Keratinocyte (primary cell): Measurements from ENCODE around the gene HRK. TPM values are rescaled to one million over a fixed set of nuclear protein-coding genes. Genes with fewer than 3 reads are reported as not detected.

Experiments used
- DNase-seq: peaks from one replicate; pipeline ENCODE4 v3.0.0-alpha.2; 2011; ENCODE audit warnings: low read depth, missing footprints, low spot score
- FAIRE-seq: peaks from 2 replicates; lab custom pipeline; 2011; peaks lifted over from hg19 to GRCh38; lab: Jason Lieb, UNC
- H2AFZ ChIP-seq: 2 replicates; pipeline ENCODE4 v1.6.0; 2012; ENCODE audit warnings: low read length, control low read depth, inconsistent platforms; ENCODE audit not compliant: control insufficient read depth
- H3K27ac ChIP-seq: 2 replicates; pipeline ENCODE4 v1.5.1; 2011; ENCODE audit warnings: low read length; ENCODE audit not compliant: control insufficient read depth, insufficient read depth
- H3K27me3 ChIP-seq: 3 replicates; pipeline ENCODE4 v1.6.0; 2011; ENCODE audit warnings: low read length; ENCODE audit not compliant: control insufficient read depth, insufficient read depth; ENCODE audit errors: extremely low read depth
- H3K36me3 ChIP-seq, 2 experiments: 2 replicates in 1 of 2; 3 replicates in 1 of 2; pipeline ENCODE4 v1.5.1; 2011; ENCODE audit warnings: low read length in 2 of 2, mild to moderate bottlenecking in 1 of 2; ENCODE audit not compliant: control insufficient read depth in 2 of 2, insufficient read depth in 2 of 2; ENCODE audit errors: extremely low read depth in 1 of 2
- H3K4me1 ChIP-seq: 3 replicates; pipeline ENCODE4 v1.5.1; 2011; ENCODE audit warnings: low read length; ENCODE audit not compliant: control insufficient read depth, insufficient read depth; ENCODE audit errors: extremely low read depth
- H3K4me2 ChIP-seq: 3 replicates; pipeline ENCODE4 v1.6.0; 2011; ENCODE audit warnings: low read depth, low read length; ENCODE audit not compliant: control insufficient read depth, insufficient read depth; ENCODE audit errors: extremely low read depth
- H3K4me3 ChIP-seq, 3 experiments: fragments of 200-600 bp in 1 of 3; sonication (generic) in 1 of 3; 2 replicates in 2 of 3; 3 replicates in 1 of 3; pipeline ENCODE4 v1.5.1; 2011 to 2016; ENCODE audit warnings: low read length in 3 of 3, mild to moderate bottlenecking in 3 of 3, control low read depth in 2 of 3, inconsistent platforms in 1 of 3, low read depth in 1 of 3, mixed read lengths in 1 of 3, mixed run types in 1 of 3, moderate library complexity in 1 of 3; ENCODE audit not compliant: control insufficient read depth in 2 of 3, insufficient read depth in 2 of 3; ENCODE audit errors: extremely low read depth in 1 of 3
- H3K79me2 ChIP-seq: 2 replicates; pipeline ENCODE4 v1.6.0; 2012; ENCODE audit warnings: low read length; ENCODE audit not compliant: control insufficient read depth, insufficient read depth
- H3K9ac ChIP-seq: 3 replicates; pipeline ENCODE4 v1.6.0; 2011; ENCODE audit warnings: low read length; ENCODE audit not compliant: control insufficient read depth, insufficient read depth; ENCODE audit errors: extremely low read depth
- H3K9me1 ChIP-seq: 3 replicates; pipeline ENCODE4 v1.6.0; 2011; ENCODE audit warnings: low read length; ENCODE audit not compliant: control insufficient read depth, insufficient read depth; ENCODE audit errors: extremely low read depth
- H3K9me3 ChIP-seq: 2 replicates; pipeline ENCODE4 v1.5.1; 2012; ENCODE audit warnings: low read depth, low read length; ENCODE audit not compliant: control insufficient read depth
- H4K20me1 ChIP-seq: 3 replicates; pipeline ENCODE4 v1.6.0; 2011; ENCODE audit warnings: low read length; ENCODE audit not compliant: control insufficient read depth, insufficient read depth; ENCODE audit errors: extremely low read depth
- CTCF ChIP-seq, 3 experiments: IDR thresholded peaks in 1 of 3; conservative IDR thresholded peaks in 1 of 3; optimal IDR thresholded peaks in 1 of 3; 2 replicates in 2 of 3; 3 replicates in 1 of 3; pipeline versions ENCODE3 to v1.5.1; 2011; ENCODE audit warnings: low read length in 3 of 3, mild to moderate bottlenecking in 3 of 3, moderate library complexity in 2 of 3, control low read depth in 1 of 3, inconsistent platforms in 1 of 3; ENCODE audit not compliant: insufficient read depth in 2 of 3; ENCODE audit errors: extremely low read depth in 1 of 3
- EZH2 ChIP-seq: IDR thresholded peaks from one replicate; pipeline ENCODE4 v1.6.1; 2012; ENCODE audit warnings: inconsistent platforms, mild to moderate bottlenecking, low read length, moderate library complexity
- dilution Hi-C: fragments of 300-500 bp; cut with MboI; formaldehyde crosslinking; loops from one replicate; pipeline ENCODE4 v1.7.0; 2020; ENCODE audit warnings: low sequenced_read_pairs; ENCODE audit not compliant: extremely low pct_ligation_motif_present
- polyA plus RNA-seq, 5 experiments: library from polyadenylated mRNA; depleted of rRNA in 3 of 5; stranded (reverse) in 3 of 5; stranded (forward) in 1 of 5; unstranded in 1 of 5; fragments of >200 nt; gene quantifications; 1 replicate in 1 of 5; 2 replicates in 3 of 5; 3 replicates in 1 of 5; pipeline versions ENCODE4 v1.2.1 to v1.2.3, GENCODE V29; 2011 to 2012; ENCODE audit warnings: missing spikeins in 2 of 5, low read depth in 1 of 5, low replicate concordance in 1 of 5

HRK gene
- polyA plus RNA-seq, 1 donor (not counting 4 experiments of a cell fraction or from before 2014, with no cell fraction given), result 0.01 TPM

DNA sequence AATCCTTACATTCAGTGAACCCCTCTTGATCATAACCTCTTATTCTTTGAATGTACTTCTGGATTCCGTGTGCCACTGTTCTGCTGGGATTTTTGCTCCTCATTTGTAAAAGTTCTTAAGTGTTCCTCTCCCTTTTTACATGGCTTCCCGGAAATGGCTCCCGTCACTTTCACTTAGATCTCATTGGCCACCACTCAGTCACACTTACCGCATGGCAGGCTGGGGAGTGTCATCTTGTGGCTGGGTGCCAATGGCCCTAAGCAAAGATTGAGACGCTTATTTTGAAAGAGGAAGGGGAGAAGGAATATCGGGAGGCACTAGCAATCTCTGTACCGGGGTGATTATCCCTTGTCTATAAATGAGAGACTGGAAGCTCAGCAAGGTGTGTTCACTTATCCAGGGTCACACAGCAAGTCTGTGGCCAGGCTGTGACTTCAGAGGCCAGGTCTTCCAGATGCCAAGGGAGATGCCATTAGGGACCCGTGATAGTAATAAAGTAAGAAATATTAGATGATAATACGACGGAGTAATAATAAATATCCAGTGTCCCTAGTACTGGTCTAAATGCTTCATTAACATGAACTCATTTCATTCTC lies 74.3 kb downstream of the HRK start:
- Histone ChIP-seq H3K9me1 (no peaks in the 10 kb centered on the region), H3K27me3 (peaks cover 11% of the 10 kb centered on the region), H3K9me3 (no peaks in the 10 kb centered on the region), H3K4me3 (no peak overlapping the region), H3K27ac (no peak overlapping the region), H3K36me3 (no peaks in the 10 kb centered on the region), H3K4me2 (peak overlapping the region; percentile 27), H3K4me1 (peaks cover 2% of the 10 kb centered on the region), H3K79me2 (no peaks in the 10 kb centered on the region), H4K20me1 (no peaks in the 10 kb centered on the region), H2AFZ (peak overlapping the region; percentile 16), H3K9ac (no peak overlapping the region)
- FAIRE-seq (no peak), DNase-seq (no peak)
- TF ChIP-seq CTCF (optimal IDR thresholded peaks at IDR 0.05 in 1 of 3, IDR thresholded peaks at IDR 0.05 in 1 of 3, conservative IDR thresholded peaks at IDR 0.05 in 1 of 3; ENCODE audit: extremely low read depth in 1 of 3, insufficient read depth in 2 of 3, low read length in 3 of 3) (no peak), EZH2 (no peak)
- dilution Hi-C loops, result no loop called here

Other genes starting within 250 kb of the HRK start
- 15.8 to 17.1 TPM (median 16.8 TPM) in 3 replicates for gene SPRING1, start 143.4 kb downstream of the HRK start, polyA plus RNA-seq
- gene RNFT2, start 143.1 kb downstream of the HRK start, polyA plus RNA-seq, result 0.61 to 0.96 TPM (median 0.95 TPM) in 3 replicates
- gene FBXW8, start 29.5 kb upstream of the HRK start, polyA plus RNA-seq, result 5.0 to 5.2 TPM (median 5.1 TPM) in 3 replicates
- 0.05 to 0.14 TPM in 2 of 3 replicates, not detected in the other for gene TESC, start 218.0 kb upstream of the HRK start, polyA plus RNA-seq